OCI-LY3 (cell line): ENCODE data around the gene POFUT2.

Experiments used
- EZH2phosphoT487 ChIP-seq: fragments of 200-600 bp; shearing (Covaris generic); IDR thresholded peaks from 2 replicates; pipeline ENCODE4 v1.6.1; 2018; ENCODE audit warnings: antibody characterized with exemption, mixed run types, low read depth
- TF ChIP-seq, protein P1 (sequence below): fragments of 200-600, 300-600 bp; sonication (generic); IDR thresholded peaks from 2 replicates; pipeline ENCODE4 v1.5.1; 2014; ENCODE audit warnings: antibody characterized with exemption, low read length, low read depth

DNA sequence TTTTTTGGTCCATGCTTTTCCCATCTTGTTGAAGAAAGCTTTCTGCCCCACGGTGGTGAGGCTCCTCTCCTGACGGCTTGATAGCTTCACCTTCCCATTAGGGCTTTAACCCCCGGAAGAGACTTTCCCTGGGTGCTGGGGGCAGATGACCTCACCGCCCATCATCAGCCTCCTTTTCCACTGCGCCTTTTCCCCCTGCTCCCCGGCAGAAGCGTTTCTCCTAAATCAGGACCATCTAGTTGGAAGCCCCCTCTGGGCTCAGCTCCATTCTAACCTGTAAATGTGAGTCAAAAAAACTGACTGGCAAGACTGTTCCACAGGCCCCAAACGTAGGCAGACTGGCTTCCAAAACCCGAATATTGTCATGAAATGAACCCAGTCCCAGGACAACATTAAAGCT, 6.7 kb downstream of the POFUT2 start:
- TF ChIP-seq, protein P1, sequence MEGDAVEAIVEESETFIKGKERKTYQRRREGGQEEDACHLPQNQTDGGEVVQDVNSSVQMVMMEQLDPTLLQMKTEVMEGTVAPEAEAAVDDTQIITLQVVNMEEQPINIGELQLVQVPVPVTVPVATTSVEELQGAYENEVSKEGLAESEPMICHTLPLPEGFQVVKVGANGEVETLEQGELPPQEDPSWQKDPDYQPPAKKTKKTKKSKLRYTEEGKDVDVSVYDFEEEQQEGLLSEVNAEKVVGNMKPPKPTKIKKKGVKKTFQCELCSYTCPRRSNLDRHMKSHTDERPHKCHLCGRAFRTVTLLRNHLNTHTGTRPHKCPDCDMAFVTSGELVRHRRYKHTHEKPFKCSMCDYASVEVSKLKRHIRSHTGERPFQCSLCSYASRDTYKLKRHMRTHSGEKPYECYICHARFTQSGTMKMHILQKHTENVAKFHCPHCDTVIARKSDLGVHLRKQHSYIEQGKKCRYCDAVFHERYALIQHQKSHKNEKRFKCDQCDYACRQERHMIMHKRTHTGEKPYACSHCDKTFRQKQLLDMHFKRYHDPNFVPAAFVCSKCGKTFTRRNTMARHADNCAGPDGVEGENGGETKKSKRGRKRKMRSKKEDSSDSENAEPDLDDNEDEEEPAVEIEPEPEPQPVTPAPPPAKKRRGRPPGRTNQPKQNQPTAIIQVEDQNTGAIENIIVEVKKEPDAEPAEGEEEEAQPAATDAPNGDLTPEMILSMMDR, result no peak
- TF ChIP-seq EZH2phosphoT487, result no peak
